PFSK-1 (cell line): Measurements from ENCODE around the gene ZFP3.

Experiments used
- POLR2AphosphoS5 ChIP-seq: IDR thresholded peaks from 2 replicates; pipeline ENCODE4 v1.6.1; 2012; ENCODE audit warnings: low read depth, mild to moderate bottlenecking, control low read depth, low read length, moderate library complexity
- SIN3A ChIP-seq: IDR thresholded peaks from 2 replicates; pipeline ENCODE4 v1.6.1; 2012; ENCODE audit warnings: mild to moderate bottlenecking, low read length, moderate library complexity, borderline replicate concordance; ENCODE audit not compliant: insufficient read depth
- TAF1 ChIP-seq: IDR thresholded peaks from 2 replicates; pipeline ENCODE4 v1.6.1; 2012; ENCODE audit warnings: low read length, control low read depth, borderline replicate concordance; ENCODE audit not compliant: insufficient read depth
- TF ChIP-seq, protein P1 (sequence below), 2 experiments: IDR thresholded peaks; 2 replicates each; pipeline versions ENCODE4 v1.6.1 to v1.8.0; 2011 to 2012; ENCODE audit warnings: low read depth in 2 of 2, low read length in 2 of 2, control low read depth in 1 of 2, inconsistent platforms in 1 of 2, mild to moderate bottlenecking in 1 of 2, moderate library complexity in 1 of 2; ENCODE audit not compliant: insufficient read depth in 1 of 2

DNA sequence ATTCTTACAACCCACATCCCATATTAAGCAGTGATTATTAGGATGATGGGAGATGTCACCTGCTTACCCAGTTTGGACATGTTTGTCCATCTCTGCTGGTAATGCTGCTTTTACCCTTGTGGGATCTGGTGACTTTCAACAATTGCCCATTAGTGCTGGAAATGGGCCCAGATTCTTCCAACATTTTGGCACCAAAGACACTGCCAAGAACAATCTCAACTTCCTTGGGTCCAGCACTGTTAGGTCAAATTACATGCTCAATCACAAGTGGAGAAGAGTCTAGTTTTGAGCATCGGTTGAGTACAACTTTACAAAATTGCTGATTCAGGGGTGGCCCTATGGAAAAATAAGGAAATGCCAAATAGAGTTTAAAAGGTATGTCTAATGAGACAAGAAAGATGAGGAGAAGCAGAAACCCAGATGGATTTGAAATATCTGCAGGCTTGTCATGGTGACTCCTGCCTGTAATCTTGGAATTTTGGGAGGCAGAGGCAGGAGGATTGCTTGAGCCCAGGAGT, 13.0 kb upstream of the ZFP3 start:
- TF ChIP-seq POLR2AphosphoS5 (no peak), SIN3A (no peak), TAF1 (no peak)
- TF ChIP-seq, protein P1, sequence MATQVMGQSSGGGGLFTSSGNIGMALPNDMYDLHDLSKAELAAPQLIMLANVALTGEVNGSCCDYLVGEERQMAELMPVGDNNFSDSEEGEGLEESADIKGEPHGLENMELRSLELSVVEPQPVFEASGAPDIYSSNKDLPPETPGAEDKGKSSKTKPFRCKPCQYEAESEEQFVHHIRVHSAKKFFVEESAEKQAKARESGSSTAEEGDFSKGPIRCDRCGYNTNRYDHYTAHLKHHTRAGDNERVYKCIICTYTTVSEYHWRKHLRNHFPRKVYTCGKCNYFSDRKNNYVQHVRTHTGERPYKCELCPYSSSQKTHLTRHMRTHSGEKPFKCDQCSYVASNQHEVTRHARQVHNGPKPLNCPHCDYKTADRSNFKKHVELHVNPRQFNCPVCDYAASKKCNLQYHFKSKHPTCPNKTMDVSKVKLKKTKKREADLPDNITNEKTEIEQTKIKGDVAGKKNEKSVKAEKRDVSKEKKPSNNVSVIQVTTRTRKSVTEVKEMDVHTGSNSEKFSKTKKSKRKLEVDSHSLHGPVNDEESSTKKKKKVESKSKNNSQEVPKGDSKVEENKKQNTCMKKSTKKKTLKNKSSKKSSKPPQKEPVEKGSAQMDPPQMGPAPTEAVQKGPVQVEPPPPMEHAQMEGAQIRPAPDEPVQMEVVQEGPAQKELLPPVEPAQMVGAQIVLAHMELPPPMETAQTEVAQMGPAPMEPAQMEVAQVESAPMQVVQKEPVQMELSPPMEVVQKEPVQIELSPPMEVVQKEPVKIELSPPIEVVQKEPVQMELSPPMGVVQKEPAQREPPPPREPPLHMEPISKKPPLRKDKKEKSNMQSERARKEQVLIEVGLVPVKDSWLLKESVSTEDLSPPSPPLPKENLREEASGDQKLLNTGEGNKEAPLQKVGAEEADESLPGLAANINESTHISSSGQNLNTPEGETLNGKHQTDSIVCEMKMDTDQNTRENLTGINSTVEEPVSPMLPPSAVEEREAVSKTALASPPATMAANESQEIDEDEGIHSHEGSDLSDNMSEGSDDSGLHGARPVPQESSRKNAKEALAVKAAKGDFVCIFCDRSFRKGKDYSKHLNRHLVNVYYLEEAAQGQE (IDR thresholded peaks at IDR 0.05; ENCODE audit: insufficient read depth in 1 of 2, low read depth in 2 of 2, low read length in 2 of 2), result no peak
